ENCODE measurements around the gene ADAM12. TPM values are rescaled to one million over a fixed set of nuclear protein-coding genes. Genes with fewer than 3 reads are reported as not detected.

Gene ADAM12
- total and polyA plus RNA-seq, 11 donors, result 0.04 to 11.2 (median 0.82) TPM; not detected in 1

DNA sequence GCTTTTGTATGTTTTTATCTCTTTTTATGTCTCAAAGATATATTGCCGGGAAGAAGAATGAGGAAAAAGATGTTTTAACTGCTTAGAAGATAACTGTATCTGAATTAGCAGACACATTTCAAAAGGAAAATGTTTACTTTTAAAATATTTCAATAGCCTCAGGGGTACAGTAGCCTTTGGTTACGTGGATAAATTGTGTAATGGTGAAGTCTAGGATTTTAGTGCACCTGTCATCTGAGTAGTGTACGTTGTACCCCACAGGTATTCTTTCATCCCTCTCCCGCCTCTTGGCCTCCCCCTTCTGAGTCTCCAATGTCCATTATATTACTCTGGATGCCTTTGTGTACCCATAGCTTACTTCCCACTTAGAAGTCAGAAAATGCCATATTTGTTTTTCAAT, 269.8 kb downstream of the ADAM12 start:
- TF ChIP-seq, protein P1, sequence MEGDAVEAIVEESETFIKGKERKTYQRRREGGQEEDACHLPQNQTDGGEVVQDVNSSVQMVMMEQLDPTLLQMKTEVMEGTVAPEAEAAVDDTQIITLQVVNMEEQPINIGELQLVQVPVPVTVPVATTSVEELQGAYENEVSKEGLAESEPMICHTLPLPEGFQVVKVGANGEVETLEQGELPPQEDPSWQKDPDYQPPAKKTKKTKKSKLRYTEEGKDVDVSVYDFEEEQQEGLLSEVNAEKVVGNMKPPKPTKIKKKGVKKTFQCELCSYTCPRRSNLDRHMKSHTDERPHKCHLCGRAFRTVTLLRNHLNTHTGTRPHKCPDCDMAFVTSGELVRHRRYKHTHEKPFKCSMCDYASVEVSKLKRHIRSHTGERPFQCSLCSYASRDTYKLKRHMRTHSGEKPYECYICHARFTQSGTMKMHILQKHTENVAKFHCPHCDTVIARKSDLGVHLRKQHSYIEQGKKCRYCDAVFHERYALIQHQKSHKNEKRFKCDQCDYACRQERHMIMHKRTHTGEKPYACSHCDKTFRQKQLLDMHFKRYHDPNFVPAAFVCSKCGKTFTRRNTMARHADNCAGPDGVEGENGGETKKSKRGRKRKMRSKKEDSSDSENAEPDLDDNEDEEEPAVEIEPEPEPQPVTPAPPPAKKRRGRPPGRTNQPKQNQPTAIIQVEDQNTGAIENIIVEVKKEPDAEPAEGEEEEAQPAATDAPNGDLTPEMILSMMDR (IDR thresholded peaks at IDR 0.05), result no peak
- no peak for TF ChIP-seq POLR2A (IDR thresholded peaks at IDR 0.05)
- peaks cover 0 to 15% (median 0%) of the 10 kb centered on the region in 12 donors for H3K9me3 ChIP-seq

DNA sequence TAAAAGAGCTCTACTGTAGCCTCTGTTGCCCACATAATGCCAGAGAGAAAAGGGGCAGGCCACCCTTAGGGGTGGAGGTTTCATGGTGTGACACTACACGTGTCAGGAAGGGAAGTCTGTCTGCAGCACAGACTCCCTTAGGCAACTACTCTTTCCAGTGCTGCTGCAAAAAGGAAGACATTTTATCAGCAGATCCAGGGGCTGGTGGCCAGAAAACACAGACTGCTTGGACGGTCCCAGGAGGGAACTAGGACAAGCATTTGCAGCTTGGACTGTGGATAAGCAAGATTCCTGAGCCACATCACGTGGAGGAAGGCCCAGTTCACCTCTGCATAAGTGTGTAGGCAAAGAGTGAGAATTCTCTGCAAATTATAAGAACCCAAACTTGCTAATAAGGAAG, 271.1 kb downstream of the ADAM12 start:
- WGBS, 4 donors, result 20 to 39% (median 32%) methylated on average over 3 of the region's 3 CpGs

More for the DNA sequence above, 269.8 kb downstream of the ADAM12 start:
- ATAC-seq, result no peak
- Histone ChIP-seq H3K27ac (no peak overlapping the region), H3K27me3 (no peaks in the 10 kb centered on the region), H3K36me3 (no peaks in the 10 kb centered on the region), H3K4me1 (no peaks in the 10 kb centered on the region), H3K4me3 (no peak overlapping the region)
- WGBS, 4 donors, result 83 to 89% (median 86%) methylated on average over 4 of the region's 4 CpGs
- no peak for DNase-seq
- intact Hi-C loops (cut with DNase I), result no loop called here

DNA sequence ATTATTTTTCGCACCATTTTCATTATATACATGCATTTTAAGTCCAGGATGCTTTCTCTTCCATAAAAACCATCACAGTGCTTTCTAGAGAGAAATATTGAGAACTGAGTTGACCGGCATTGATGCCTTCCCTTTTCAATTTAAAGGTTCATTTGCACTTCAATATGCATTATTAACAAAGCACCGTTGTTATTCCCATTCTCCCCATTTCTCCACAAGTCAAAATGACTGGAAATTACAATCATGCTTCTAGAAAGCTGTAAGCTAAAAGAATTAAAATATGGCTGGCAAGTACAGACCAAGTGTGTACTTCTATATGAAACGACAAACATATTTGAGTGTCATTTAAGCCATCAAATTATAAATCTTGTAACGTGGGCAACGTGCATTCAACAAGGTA, 272.4 kb downstream of the ADAM12 start:
- Histone ChIP-seq H3K27me3 (no peaks in the 10 kb centered on the region), H3K4me3 (no peak overlapping the region), H3K36me3 (no peaks in the 10 kb centered on the region), H3K9me3 (peaks cover 0 to 15% (median 0%) of the 10 kb centered on the region in 12 donors), H3K27ac (no peak overlapping the region), H3K4me1 (peaks cover 0 to 7% (median 0%) of the 10 kb centered on the region in 12 donors)
- TF ChIP-seq POLR2A (IDR thresholded peaks at IDR 0.05), result no peak
- TF ChIP-seq, protein P1 (IDR thresholded peaks at IDR 0.05), result no peak
- ATAC-seq, result no peak
- intact Hi-C loops (cut with DNase I), result no loop called here
- WGBS, 4 donors, result 70 to 77% (median 75%) methylated on average over 6 of the region's 6 CpGs
- no peak for DNase-seq

More for the DNA sequence above, 271.1 kb downstream of the ADAM12 start:
- Histone ChIP-seq H3K4me1 (no peaks in the 10 kb centered on the region), H3K27me3 (no peaks in the 10 kb centered on the region), H3K36me3 (no peaks in the 10 kb centered on the region), H3K9me3 (peaks cover 0 to 15% (median 0%) of the 10 kb centered on the region in 12 donors), H3K4me3 (no peak overlapping the region), H3K27ac (no peak overlapping the region)
- ATAC-seq, result peak in 2 of 4 donors; percentile 11 to 48
- intact Hi-C loops (cut with DNase I), result no loop called here
- no peak for DNase-seq
- TF ChIP-seq POLR2A (IDR thresholded peaks at IDR 0.05), result no peak
- TF ChIP-seq, protein P1 (IDR thresholded peaks at IDR 0.05), result no peak

DNA sequence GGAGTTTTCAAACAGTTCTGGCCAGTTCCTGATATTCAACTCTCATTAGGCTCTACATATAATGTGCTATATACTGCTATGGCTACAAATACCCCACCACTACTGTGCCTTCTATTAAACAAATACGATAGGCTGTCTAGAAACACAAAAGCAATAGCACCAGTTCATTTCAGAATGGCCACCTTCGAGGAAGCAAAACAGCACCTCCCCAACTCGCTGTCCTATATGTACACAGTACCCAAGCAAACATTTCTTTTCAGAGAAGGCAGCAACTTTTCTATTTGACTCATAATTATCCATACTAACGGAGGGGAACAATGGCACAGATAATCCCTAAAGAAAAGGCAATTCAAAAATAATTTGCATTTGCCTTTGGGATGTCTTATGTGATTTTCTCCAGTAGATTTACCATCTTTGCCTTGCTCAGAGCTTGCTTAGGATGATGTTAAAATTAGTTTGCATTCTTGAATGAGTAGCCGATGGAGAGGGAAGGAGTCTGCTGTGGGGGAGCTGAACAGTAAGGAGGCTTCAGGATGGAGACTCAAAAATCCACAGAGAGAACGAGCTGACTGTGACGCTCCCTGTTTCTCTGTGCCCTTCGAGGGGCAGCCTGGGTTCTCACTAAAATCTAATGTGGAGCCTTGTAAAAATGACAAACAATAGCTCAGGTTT, 273.3 kb downstream of the ADAM12 start:
- H3K27me3 ChIP-seq, result no peaks in the 10 kb centered on the region
- ATAC-seq (no peak), DNase-seq (no peak)
- TF ChIP-seq, protein P1 (IDR thresholded peaks at IDR 0.05), result no peak
- TF ChIP-seq POLR2A (IDR thresholded peaks at IDR 0.05), result no peak
- WGBS, 4 donors, result 78 to 81% (median 79%) methylated on average over 8 of the region's 8 CpGs
- H3K4me3 ChIP-seq, result no peak overlapping the region
- H3K4me1 ChIP-seq, result peaks cover 0 to 14% (median 0%) of the 10 kb centered on the region in 12 donors
- H3K9me3 ChIP-seq, result peaks cover 0 to 15% (median 0%) of the 10 kb centered on the region in 12 donors
- H3K27ac ChIP-seq, result no peak overlapping the region
- intact Hi-C loops (cut with DNase I), result no loop called here
- no peaks in the 10 kb centered on the region for H3K36me3 ChIP-seq
